GM19395 (cell line): ENCODE data around the gene REXO4.

Experiments
- ATAC-seq: cut with Tn5 transposase; IDR thresholded peaks from one replicate; pipeline ENCODE4 v1.9.1; 2021; ENCODE audit warnings: mild to moderate bottlenecking, moderate library complexity; ENCODE audit not compliant: unreplicated experiment

Gene REXO4

GRCh38 chr9:133417541-133418461, at the start of gene REXO4:
REXO4 (minus strand) TSS chr9:133418010; CDS start chr9:133417844, 166 bp downstream.
- peak; percentile 70 for ATAC-seq

- no peak for ATAC-seq
These were observed 49.3 kb upstream of the REXO4 start for GRCh38 chr9:133467101-133467500.

- ATAC-seq, result no peak
These were observed 48.2 kb upstream of the REXO4 start for GRCh38 chr9:133465984-133466383.

GRCh38 chr9:133464638-133465037, 46.8 kb upstream of the REXO4 start:
- ATAC-seq, result no peak

GRCh38 chr9:133463864-133464615, 46.2 kb upstream of the REXO4 start:
- no peak for ATAC-seq

- no peak for ATAC-seq
These were observed 45.5 kb upstream of the REXO4 start for GRCh38 chr9:133463234-133463863.

GRCh38 chr9:133461975-133462374, 44.2 kb upstream of the REXO4 start:
- ATAC-seq, result no peak

GRCh38 chr9:133460405-133461175, 42.8 kb upstream of the REXO4 start:
- peak; percentile 35 for ATAC-seq

GRCh38 chr9:133459476-133460404, 41.9 kb upstream of the REXO4 start, which contains the start of gene CACFD1:
CACFD1 (plus strand) TSS chr9:133459978; CDS start chr9:133460067, 89 bp downstream.
- peak; percentile 75 for ATAC-seq

- no peak for ATAC-seq
These were observed 41.0 kb upstream of the REXO4 start for GRCh38 chr9:133458643-133459312.

GRCh38 chr9:133457748-133458147, 39.9 kb upstream of the REXO4 start:
- no peak for ATAC-seq

GRCh38 chr9:133457233-133457632, 39.4 kb upstream of the REXO4 start:
- no peak for ATAC-seq

GRCh38 chr9:133456409-133456808, 38.6 kb upstream of the REXO4 start:
- no peak for ATAC-seq

GRCh38 chr9:133455936-133456335, 38.1 kb upstream of the REXO4 start:
- ATAC-seq, result no peak

- ATAC-seq, result no peak
These were observed 37.3 kb upstream of the REXO4 start for GRCh38 chr9:133454943-133455673.

- ATAC-seq, result no peak
These were observed 36.5 kb upstream of the REXO4 start for GRCh38 chr9:133454325-133454724.

- no peak for ATAC-seq
These were observed 35.8 kb upstream of the REXO4 start for GRCh38 chr9:133453651-133454050.

- no peak for ATAC-seq
These were observed 34.8 kb upstream of the REXO4 start for GRCh38 chr9:133452562-133452961.
